SK-N-SH treated with all-trans-retinoic acid at 6 μM for 48 hours (cell line): Measurements from ENCODE around the gene RGS1.
A peak's percentile ranks its signal among the peaks of the same experiment; 100 is the strongest.

Source experiments
- ARNTL ChIP-seq: fragments of 450-650 bp; formaldehyde crosslinking; IDR thresholded peaks from 2 replicates; pipeline ENCODE4 v1.5.0; 2020; ENCODE audit warnings: low read depth, mild to moderate bottlenecking, moderate library complexity, borderline replicate concordance
- ESRRG ChIP-seq: fragments of 250-450 bp; sonication (Bioruptor Pico); IDR thresholded peaks from 2 replicates; pipeline ENCODE4 v1.6.1; 2021; ENCODE audit warnings: mild to moderate bottlenecking
- GLIS3 ChIP-seq: fragments of 250-450 bp; sonication (Bioruptor Pico); IDR thresholded peaks from 2 replicates; pipeline ENCODE4 v1.5.0; 2020; ENCODE audit warnings: mild to moderate bottlenecking, moderate library complexity
- ISL1 ChIP-seq: fragments of 250-450 bp; sonication (Bioruptor Pico); IDR thresholded peaks from 2 replicates; pipeline ENCODE4 v2.1.2; 2022; ENCODE audit warnings: mild to moderate bottlenecking, moderate library complexity
- PPARA ChIP-seq: fragments of 250-450 bp; sonication (Bioruptor Pico); IDR thresholded peaks from 2 replicates; pipeline ENCODE4 v1.5.0; 2020; ENCODE audit warnings: mild to moderate bottlenecking, borderline replicate concordance
- RARB ChIP-seq: fragments of 250-450 bp; sonication (Bioruptor Pico); IDR thresholded peaks from 2 replicates; pipeline ENCODE4 v1.8.0; 2021; ENCODE audit warnings: mild to moderate bottlenecking, moderate library complexity
- SNAI2 ChIP-seq: fragments of 250-450 bp; sonication (Bioruptor Pico); IDR thresholded peaks from 2 replicates; pipeline ENCODE4 v1.5.0; 2020; ENCODE audit warnings: mild to moderate bottlenecking, moderate library complexity
- TOX ChIP-seq: fragments of 250-450 bp; sonication (Bioruptor Pico); IDR thresholded peaks from 2 replicates; pipeline ENCODE4 v1.8.0; 2021; ENCODE audit warnings: mild to moderate bottlenecking, moderate library complexity, borderline replicate concordance
- ZFP3 ChIP-seq: fragments of 250-450 bp; sonication (Bioruptor Pico); IDR thresholded peaks from 2 replicates; pipeline ENCODE4 v1.5.0; 2020; ENCODE audit warnings: mild to moderate bottlenecking, moderate library complexity
- ZFP30 ChIP-seq: fragments of 450-650 bp; formaldehyde crosslinking; IDR thresholded peaks from 2 replicates; pipeline ENCODE4 v1.5.0; 2022; ENCODE audit warnings: mild to moderate bottlenecking, moderate library complexity
- ZNF565 ChIP-seq: fragments of 450-650 bp; formaldehyde crosslinking; conservative IDR thresholded peaks from 2 replicates; pipeline ENCODE4 v1.5.0; 2020; ENCODE audit warnings: low read depth, mild to moderate bottlenecking, moderate library complexity
- TF ChIP-seq, protein P1 (sequence below): fragments of 250-450 bp; sonication (Bioruptor Pico); IDR thresholded peaks from 2 replicates; pipeline ENCODE4 v1.5.1; 2021; ENCODE audit warnings: mild to moderate bottlenecking, moderate library complexity
- TF ChIP-seq, protein P2 (sequence below): fragments of 250-450 bp; sonication (Bioruptor Pico); IDR thresholded peaks from 2 replicates; pipeline ENCODE4 v1.5.1; 2020; ENCODE audit warnings: low read depth, mild to moderate bottlenecking, moderate library complexity
- TF ChIP-seq, protein P3 (sequence below): fragments of 250-450 bp; sonication (Bioruptor Pico); IDR thresholded peaks from 2 replicates; pipeline ENCODE4 v1.8.0; 2020; ENCODE audit warnings: mild to moderate bottlenecking, moderate library complexity, borderline replicate concordance

DNA sequence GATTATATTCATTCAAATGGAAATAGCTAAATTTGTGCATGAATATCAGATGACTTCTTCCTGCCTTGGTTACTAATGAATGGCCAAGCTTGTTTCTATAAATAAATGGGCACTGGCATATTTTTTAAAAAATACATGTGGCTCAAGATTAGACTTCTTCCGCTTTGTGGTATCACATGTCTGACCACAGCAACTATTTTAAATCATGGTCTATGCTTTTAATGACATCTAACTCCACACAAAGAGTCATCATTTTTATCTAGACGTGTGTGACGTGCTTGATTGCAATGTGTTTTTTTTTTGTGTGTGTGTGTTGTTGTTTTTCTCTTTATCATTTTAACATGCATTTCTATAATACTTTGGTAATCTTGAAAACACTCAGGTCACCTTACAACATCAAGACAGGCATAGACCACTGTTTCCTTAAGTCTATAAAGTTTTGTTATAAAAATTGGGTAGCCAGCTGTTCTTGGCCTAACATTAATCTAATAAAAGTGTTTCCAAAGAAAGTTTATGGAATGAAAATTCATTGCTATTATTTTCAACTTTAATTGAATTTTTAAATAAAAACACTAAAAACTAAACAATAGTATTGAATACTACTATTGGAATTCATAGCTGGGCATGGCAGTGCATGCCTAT is 29.5 kb downstream of the RGS1 start:
- TF ChIP-seq, protein P1, sequence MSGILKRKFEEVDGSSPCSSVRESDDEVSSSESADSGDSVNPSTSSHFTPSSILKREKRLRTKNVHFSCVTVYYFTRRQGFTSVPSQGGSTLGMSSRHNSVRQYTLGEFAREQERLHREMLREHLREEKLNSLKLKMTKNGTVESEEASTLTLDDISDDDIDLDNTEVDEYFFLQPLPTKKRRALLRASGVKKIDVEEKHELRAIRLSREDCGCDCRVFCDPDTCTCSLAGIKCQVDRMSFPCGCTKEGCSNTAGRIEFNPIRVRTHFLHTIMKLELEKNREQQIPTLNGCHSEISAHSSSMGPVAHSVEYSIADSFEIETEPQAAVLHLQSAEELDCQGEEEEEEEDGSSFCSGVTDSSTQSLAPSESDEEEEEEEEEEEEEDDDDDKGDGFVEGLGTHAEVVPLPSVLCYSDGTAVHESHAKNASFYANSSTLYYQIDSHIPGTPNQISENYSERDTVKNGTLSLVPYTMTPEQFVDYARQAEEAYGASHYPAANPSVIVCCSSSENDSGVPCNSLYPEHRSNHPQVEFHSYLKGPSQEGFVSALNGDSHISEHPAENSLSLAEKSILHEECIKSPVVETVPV (CRISPR knock-in tag) = no peak
- TF ChIP-seq, protein P2, sequence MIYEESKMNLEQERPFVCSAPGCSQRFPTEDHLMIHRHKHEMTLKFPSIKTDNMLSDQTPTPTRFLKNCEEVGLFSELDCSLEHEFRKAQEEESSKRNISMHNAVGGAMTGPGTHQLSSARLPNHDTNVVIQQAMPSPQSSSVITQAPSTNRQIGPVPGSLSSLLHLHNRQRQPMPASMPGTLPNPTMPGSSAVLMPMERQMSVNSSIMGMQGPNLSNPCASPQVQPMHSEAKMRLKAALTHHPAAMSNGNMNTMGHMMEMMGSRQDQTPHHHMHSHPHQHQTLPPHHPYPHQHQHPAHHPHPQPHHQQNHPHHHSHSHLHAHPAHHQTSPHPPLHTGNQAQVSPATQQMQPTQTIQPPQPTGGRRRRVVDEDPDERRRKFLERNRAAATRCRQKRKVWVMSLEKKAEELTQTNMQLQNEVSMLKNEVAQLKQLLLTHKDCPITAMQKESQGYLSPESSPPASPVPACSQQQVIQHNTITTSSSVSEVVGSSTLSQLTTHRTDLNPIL (CRISPR knock-in tag) = no peak
- TF ChIP-seq ZNF565 (CRISPR knock-in tag) (no peak), ZFP30 (CRISPR knock-in tag) (no peak), RARB (CRISPR knock-in tag) (peak; percentile 90; the same call in 1 of the 2 replicates), ZFP3 (CRISPR knock-in tag) (no peak), SNAI2 (no peak), ARNTL (CRISPR knock-in tag) (no peak), ISL1 (CRISPR knock-in tag) (no peak), PPARA (CRISPR knock-in tag) (no peak), ESRRG (CRISPR knock-in tag) (no peak), GLIS3 (no peak), TOX (CRISPR knock-in tag) (peak; percentile 98)
- TF ChIP-seq, protein P3, sequence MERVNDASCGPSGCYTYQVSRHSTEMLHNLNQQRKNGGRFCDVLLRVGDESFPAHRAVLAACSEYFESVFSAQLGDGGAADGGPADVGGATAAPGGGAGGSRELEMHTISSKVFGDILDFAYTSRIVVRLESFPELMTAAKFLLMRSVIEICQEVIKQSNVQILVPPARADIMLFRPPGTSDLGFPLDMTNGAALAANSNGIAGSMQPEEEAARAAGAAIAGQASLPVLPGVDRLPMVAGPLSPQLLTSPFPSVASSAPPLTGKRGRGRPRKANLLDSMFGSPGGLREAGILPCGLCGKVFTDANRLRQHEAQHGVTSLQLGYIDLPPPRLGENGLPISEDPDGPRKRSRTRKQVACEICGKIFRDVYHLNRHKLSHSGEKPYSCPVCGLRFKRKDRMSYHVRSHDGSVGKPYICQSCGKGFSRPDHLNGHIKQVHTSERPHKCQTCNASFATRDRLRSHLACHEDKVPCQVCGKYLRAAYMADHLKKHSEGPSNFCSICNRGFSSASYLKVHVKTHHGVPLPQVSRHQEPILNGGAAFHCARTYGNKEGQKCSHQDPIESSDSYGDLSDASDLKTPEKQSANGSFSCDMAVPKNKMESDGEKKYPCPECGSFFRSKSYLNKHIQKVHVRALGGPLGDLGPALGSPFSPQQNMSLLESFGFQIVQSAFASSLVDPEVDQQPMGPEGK = no peak
